Endothelial cell of umbilical vein (primary cell): ENCODE results near the gene SLC44A1. TPM values are rescaled to one million over a fixed set of nuclear protein-coding genes. Genes with fewer than 3 reads are reported as not detected.

Experiments used
- BruUV-seq: library from RNA; stranded (reverse); fragments of 400-500 nt; replicated peaks from 2 replicates; lab custom pipeline; 2021; lab: Mats Ljungman, UMichigan
- CTCF ChIA-PET: fragments of 300-600, 350-600 bp; sonication (Branson Sonifier 250); formaldehyde crosslinking; loops from one replicate; lab custom pipeline; 2021; ENCODE audit warnings: antibody characterized with exemption, inconsistent platforms; lab: Charles Lee
- POLR2A ChIA-PET: fragments of 300-600, 350-600 bp; sonication (Branson Sonifier 250); formaldehyde crosslinking; loops from one replicate; lab custom pipeline; 2021; ENCODE audit warnings: antibody characterized with exemption, inconsistent platforms; lab: Charles Lee
- DNase-seq: peaks from one replicate; pipeline ENCODE4 v3.0.0-alpha.2; 2011; ENCODE audit warnings: low read depth, low spot score
- FAIRE-seq: peaks from 2 replicates; lab custom pipeline; 2011; peaks lifted over from hg19 to GRCh38; lab: Jason Lieb, UNC
- H2AFZ ChIP-seq: 2 replicates; pipeline ENCODE4 v1.6.0; 2012; ENCODE audit warnings: low read depth, low read length, control low read depth, inconsistent platforms
- H3K27ac ChIP-seq: 2 replicates; pipeline ENCODE4 v1.5.1; 2011; ENCODE audit warnings: low read depth, mild to moderate bottlenecking, control low read depth, low read length, moderate library complexity; ENCODE audit not compliant: insufficient read depth
- H3K27me3 ChIP-seq, 2 experiments: 2 replicates each; pipeline versions ENCODE4 v1.6.0 to v1.6.1; 2011; ENCODE audit warnings: low read length in 2 of 2, mixed read lengths in 1 of 2; ENCODE audit not compliant: control insufficient read depth in 2 of 2, insufficient read depth in 2 of 2
- H3K36me3 ChIP-seq, 2 experiments: 2 replicates in 1 of 2; 3 replicates in 1 of 2; pipeline ENCODE4 v1.5.1; 2011; ENCODE audit warnings: low read length in 2 of 2, mild to moderate bottlenecking in 1 of 2, moderate library complexity in 1 of 2; ENCODE audit not compliant: control insufficient read depth in 2 of 2, insufficient read depth in 2 of 2; ENCODE audit errors: extremely low read depth in 1 of 2
- H3K4me1 ChIP-seq: 3 replicates; pipeline ENCODE4 v1.5.1; 2011; ENCODE audit warnings: mild to moderate bottlenecking, low read length; ENCODE audit not compliant: control insufficient read depth, insufficient read depth; ENCODE audit errors: extremely low read depth
- H3K4me2 ChIP-seq: 2 replicates; pipeline ENCODE4 v1.6.1; 2011; ENCODE audit warnings: low read length, control low read depth, mixed read lengths; ENCODE audit not compliant: insufficient read depth
- H3K4me3 ChIP-seq, 3 experiments: fragments of 200-600 bp in 1 of 3; sonication (generic), shearing (Covaris generic) in 1 of 3; replicated peaks in 1 of 3; 2 replicates each; pipeline ENCODE4 v1.5.1; 2011 to 2016; ENCODE audit warnings: control low read depth in 3 of 3, low read length in 3 of 3, mild to moderate bottlenecking in 2 of 3, inconsistent platforms in 1 of 3, low read depth in 1 of 3, moderate library complexity in 1 of 3; ENCODE audit not compliant: insufficient read depth in 1 of 3
- H3K79me2 ChIP-seq: 2 replicates; pipeline ENCODE4 v1.6.0; 2012; ENCODE audit warnings: low read length, inconsistent platforms; ENCODE audit not compliant: control insufficient read depth, insufficient read depth
- H3K9ac ChIP-seq: replicated peaks from 2 replicates; pipeline ENCODE3; 2011; ENCODE audit warnings: low read length, control low read depth; ENCODE audit not compliant: insufficient read depth; ENCODE audit errors: extremely low read depth
- H3K9me1 ChIP-seq: replicated peaks from 3 replicates; pipeline ENCODE4 v1.6.0; 2011; ENCODE audit warnings: mild to moderate bottlenecking, low read length; ENCODE audit not compliant: control insufficient read depth, insufficient read depth; ENCODE audit errors: extremely low read depth
- H3K9me3 ChIP-seq: replicated peaks from 2 replicates; pipeline ENCODE4 v1.5.1; 2012; ENCODE audit warnings: low read length, inconsistent platforms; ENCODE audit not compliant: control insufficient read depth, insufficient read depth
- H4K20me1 ChIP-seq: replicated peaks from 2 replicates; pipeline ENCODE3; 2011; ENCODE audit warnings: mild to moderate bottlenecking, low read length; ENCODE audit not compliant: control insufficient read depth, insufficient read depth; ENCODE audit errors: extremely low read depth
- EZH2 ChIP-seq: IDR thresholded peaks from 2 replicates; pipeline ENCODE4 v1.6.1; 2012; ENCODE audit warnings: borderline replicate concordance, low read depth, mild to moderate bottlenecking, moderate library complexity, low read length, inconsistent platforms; ENCODE audit not compliant: severe bottlenecking
- FOS ChIP-seq: IDR thresholded peaks from 2 replicates; pipeline ENCODE4 v1.6.1; 2011; ENCODE audit warnings: mild to moderate bottlenecking, low read length, moderate library complexity, borderline replicate concordance; ENCODE audit not compliant: insufficient read depth
- GATA2 ChIP-seq: IDR thresholded peaks from 2 replicates; pipeline ENCODE4 v1.7.0; 2011; ENCODE audit warnings: low read depth, mild to moderate bottlenecking, moderate library complexity, mixed read lengths, low read length; ENCODE audit not compliant: insufficient read length, insufficient read depth
- JUN ChIP-seq: IDR thresholded peaks from 2 replicates; pipeline ENCODE4 v1.6.1; 2011; ENCODE audit warnings: borderline replicate concordance, low read depth; ENCODE audit not compliant: insufficient read length, insufficient read depth
- MAX ChIP-seq: IDR thresholded peaks from 2 replicates; pipeline ENCODE4 v1.6.1; 2011; ENCODE audit not compliant: insufficient read depth, insufficient read length
- MYC ChIP-seq: IDR thresholded peaks from one replicate; pipeline ENCODE4 v1.6.1; 2011; ENCODE audit warnings: mild to moderate bottlenecking, low read depth, low read length
- POLR2A ChIP-seq: IDR thresholded peaks from 2 replicates; pipeline ENCODE4 v1.6.1; 2012; ENCODE audit warnings: low read depth, mild to moderate bottlenecking, control low read depth, low read length
- POLR2AphosphoS5 ChIP-seq: IDR thresholded peaks from 2 replicates; pipeline ENCODE4 v1.6.1; 2012; ENCODE audit warnings: low read depth, mild to moderate bottlenecking, control low read depth, low read length, moderate library complexity; ENCODE audit not compliant: insufficient read depth
- dilution Hi-C: fragments of 300-500 bp; cut with MboI; formaldehyde crosslinking; loops from one replicate; pipeline ENCODE4 v1.15.0; 2019; ENCODE audit warnings: low sequenced_read_pairs; ENCODE audit not compliant: extremely low pct_ligation_motif_present
- intact Hi-C: fragments of 100-400 bp; cut with micrococcal nuclease; formaldehyde crosslinking; loops from one replicate; pipeline ENCODE4 v1.10.0; 2022
- polyA plus RNA-seq, 4 experiments: library from polyadenylated mRNA; depleted of rRNA in 3 of 4; stranded (reverse) in 3 of 4; unstranded in 1 of 4; fragments of >200 nt; gene quantifications; 2 replicates each; pipeline versions ENCODE4 v1.2.1 to v1.2.3, GENCODE V29; 2011 to 2012; ENCODE audit warnings: missing spikeins in 1 of 4
- total RNA-seq: library from RNA; stranded (reverse); gene quantifications from 2 replicates; pipeline ENCODE4 v1.2.3, GENCODE V29; 2021
- TF ChIP-seq, protein P1 (sequence below), 2 donors: IDR thresholded peaks; 1 replicate in 1 of 2; 2 replicates in 1 of 2; pipeline ENCODE4 v1.5.1; 2011; ENCODE audit warnings: low read length in 2 of 2, mild to moderate bottlenecking in 2 of 2, moderate library complexity in 2 of 2, control low read depth in 1 of 2, inconsistent platforms in 1 of 2, low read depth in 1 of 2; ENCODE audit not compliant: insufficient read depth in 1 of 2; ENCODE audit errors: extremely low read depth in 1 of 2

The SLC44A1 gene
- total and polyA plus RNA-seq, 2 donors (not counting 3 experiments of a cell fraction or from before 2014, with no cell fraction given) = 16.1 to 37.7 TPM

- Histone ChIP-seq H3K79me2 (peaks cover 12% of the 10 kb centered on the region), H3K27me3 (no peaks in the 10 kb centered on the region), H3K36me3 (no peaks in the 10 kb centered on the region), H3K9ac (peak overlapping the region; percentile 91), H4K20me1 (no peaks in the 10 kb centered on the region), H3K4me1 (peaks cover 28% of the 10 kb centered on the region), H2AFZ (peak overlapping the region; percentile 78), H3K9me3 (no peaks in the 10 kb centered on the region), H3K4me2 (no peak overlapping the region), H3K9me1 (no peaks in the 10 kb centered on the region), H3K4me3 (peak overlapping the region; percentile 69 to 90 (median 72)), H3K27ac (peak overlapping the region; percentile 50)
- BruUV-seq = no TSS peak
- DNase-seq (peak; percentile 10), FAIRE-seq (no peak)
- intact Hi-C loops (loop anchor here (1.0 to 5.0 kb wide), 9 partner anchors 55 to 482 kb away; partner anchors contain the start of genes ABCA1, FKTN and NIPSNAP3B), dilution Hi-C loops (no loop called here)
- TF ChIP-seq POLR2AphosphoS5 (no peak), POLR2A (no peak), GATA2 (no peak), MYC (no peak), JUN (no peak), FOS (no peak), EZH2 (no peak), MAX (no peak)
- TF ChIP-seq, protein P1, sequence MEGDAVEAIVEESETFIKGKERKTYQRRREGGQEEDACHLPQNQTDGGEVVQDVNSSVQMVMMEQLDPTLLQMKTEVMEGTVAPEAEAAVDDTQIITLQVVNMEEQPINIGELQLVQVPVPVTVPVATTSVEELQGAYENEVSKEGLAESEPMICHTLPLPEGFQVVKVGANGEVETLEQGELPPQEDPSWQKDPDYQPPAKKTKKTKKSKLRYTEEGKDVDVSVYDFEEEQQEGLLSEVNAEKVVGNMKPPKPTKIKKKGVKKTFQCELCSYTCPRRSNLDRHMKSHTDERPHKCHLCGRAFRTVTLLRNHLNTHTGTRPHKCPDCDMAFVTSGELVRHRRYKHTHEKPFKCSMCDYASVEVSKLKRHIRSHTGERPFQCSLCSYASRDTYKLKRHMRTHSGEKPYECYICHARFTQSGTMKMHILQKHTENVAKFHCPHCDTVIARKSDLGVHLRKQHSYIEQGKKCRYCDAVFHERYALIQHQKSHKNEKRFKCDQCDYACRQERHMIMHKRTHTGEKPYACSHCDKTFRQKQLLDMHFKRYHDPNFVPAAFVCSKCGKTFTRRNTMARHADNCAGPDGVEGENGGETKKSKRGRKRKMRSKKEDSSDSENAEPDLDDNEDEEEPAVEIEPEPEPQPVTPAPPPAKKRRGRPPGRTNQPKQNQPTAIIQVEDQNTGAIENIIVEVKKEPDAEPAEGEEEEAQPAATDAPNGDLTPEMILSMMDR (IDR thresholded peaks at IDR 0.05; ENCODE audit: extremely low read depth in 1 of 2, insufficient read depth in 1 of 2, low read depth in 1 of 2, low read length in 2 of 2) = no peak
- ChIA-PET CTCF (interaction anchor here (0.8 to 1.7 kb wide), 6 partner anchors 11 to 382 kb away, joined by 3 to 5 read pairs (median 3); no protein-coding TSS in a partner anchor), POLR2A (interaction anchor here (1.4 kb wide), 1 partner anchor 52 kb away, joined by 5 read pairs; no protein-coding TSS in a partner anchor)
Measured at GRCh38 chr9:105244734-105245028, 230 bp downstream of the SLC44A1 start.
